Lower leg skin (tissue), 3 donors: ENCODE data around the gene MDM4.

Experiments used
- POLR2A ChIP-seq, 2 donors: fragments of 450-650 bp; IDR thresholded peaks; one replicate each; pipeline ENCODE4 v1.6.1; 2016 to 2017; ENCODE audit warnings: antibody characterized with exemption in 2 of 2, mild to moderate bottlenecking in 1 of 2, moderate library complexity in 1 of 2
- TF ChIP-seq, protein P1 (sequence below), 3 donors: fragments of 450-650 bp; IDR thresholded peaks; one replicate each; pipeline ENCODE4 v1.5.1; 2016; ENCODE audit warnings: antibody characterized with exemption in 3 of 3, mild to moderate bottlenecking in 3 of 3, moderate library complexity in 2 of 3

DNA sequence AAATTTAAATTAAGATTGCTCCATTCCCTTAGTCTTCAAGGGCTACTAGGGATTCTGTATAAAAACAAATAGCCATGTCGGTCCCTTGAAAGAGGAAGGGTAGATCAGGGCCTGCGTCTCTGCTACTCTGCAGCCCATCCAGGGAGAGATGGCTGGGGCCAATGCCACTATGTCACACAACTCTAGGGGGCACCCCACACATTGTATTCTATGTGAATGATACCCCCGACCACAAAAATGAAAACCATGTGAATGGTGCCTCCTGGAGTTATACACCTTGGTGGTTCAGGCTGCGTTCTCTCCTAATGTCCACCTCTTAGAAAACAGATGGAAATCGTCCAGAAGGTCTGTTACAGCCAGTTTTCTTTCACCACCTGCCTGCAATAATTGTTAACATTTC, 39.6 kb upstream of the MDM4 start:
- TF ChIP-seq, protein P1, sequence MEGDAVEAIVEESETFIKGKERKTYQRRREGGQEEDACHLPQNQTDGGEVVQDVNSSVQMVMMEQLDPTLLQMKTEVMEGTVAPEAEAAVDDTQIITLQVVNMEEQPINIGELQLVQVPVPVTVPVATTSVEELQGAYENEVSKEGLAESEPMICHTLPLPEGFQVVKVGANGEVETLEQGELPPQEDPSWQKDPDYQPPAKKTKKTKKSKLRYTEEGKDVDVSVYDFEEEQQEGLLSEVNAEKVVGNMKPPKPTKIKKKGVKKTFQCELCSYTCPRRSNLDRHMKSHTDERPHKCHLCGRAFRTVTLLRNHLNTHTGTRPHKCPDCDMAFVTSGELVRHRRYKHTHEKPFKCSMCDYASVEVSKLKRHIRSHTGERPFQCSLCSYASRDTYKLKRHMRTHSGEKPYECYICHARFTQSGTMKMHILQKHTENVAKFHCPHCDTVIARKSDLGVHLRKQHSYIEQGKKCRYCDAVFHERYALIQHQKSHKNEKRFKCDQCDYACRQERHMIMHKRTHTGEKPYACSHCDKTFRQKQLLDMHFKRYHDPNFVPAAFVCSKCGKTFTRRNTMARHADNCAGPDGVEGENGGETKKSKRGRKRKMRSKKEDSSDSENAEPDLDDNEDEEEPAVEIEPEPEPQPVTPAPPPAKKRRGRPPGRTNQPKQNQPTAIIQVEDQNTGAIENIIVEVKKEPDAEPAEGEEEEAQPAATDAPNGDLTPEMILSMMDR (IDR thresholded peaks at IDR 0.05) = no peak
- TF ChIP-seq POLR2A (IDR thresholded peaks at IDR 0.05) = no peak
